Stimulated activated CD4-positive, alpha-beta T cell treated with anti-CD3 and anti-CD28 coated beads, Interleukin-2, amount 100 ng/mL, for 4 hours (primary cell): ENCODE data around the gene STON2.

Experiments
- DNase-seq: peaks from one replicate; pipeline ENCODE4 v3.0.0-alpha.2; 2020; ENCODE audit warnings: low read depth

The STON2 gene

GRCh38 chr14:81221579-81222102 is 178.5 kb downstream of the STON2 start:
- DNase-seq, result no peak

- peak; percentile 88 for DNase-seq
Measured at GRCh38 chr14:81220830-81221578, 179.1 kb downstream of the STON2 start, which contains the start of gene GTF2A1. GTF2A1 (minus strand) TSS chr14:81220959; CDS start chr14:81220518, 441 bp downstream.

GRCh38 chr14:81220580-81220829 is 179.6 kb downstream of the STON2 start:
- DNase-seq, result no peak

GRCh38 chr14:81219759-81220579 is 180.2 kb downstream of the STON2 start:
- peak; percentile 3 for DNase-seq

- peak; percentile 72 for DNase-seq
Measured at GRCh38 chr14:81219210-81219758, 180.8 kb downstream of the STON2 start.

- DNase-seq, result peak; percentile 10
Measured at GRCh38 chr14:81211844-81212243, 188.3 kb downstream of the STON2 start.
